WTC11 (cell line): ENCODE results near the gene MPV17L2.

ENCODE experiments used
- CTCF ChIP-seq: fragments of 200-600 bp; IDR thresholded peaks from 2 replicates; pipeline ENCODE4 v1.8.0; 2022; ENCODE audit warnings: antibody characterized with exemption
- E2F1 ChIP-seq: sonication (generic); formaldehyde crosslinking; IDR thresholded peaks from 2 replicates; pipeline ENCODE4 v1.8.0; 2022; ENCODE audit warnings: mild to moderate bottlenecking, missing genetic modification reagents
- MAX ChIP-seq: sonication (generic); formaldehyde crosslinking; IDR thresholded peaks from 2 replicates; pipeline ENCODE4 v1.8.0; 2022; ENCODE audit warnings: mild to moderate bottlenecking, missing genetic modification reagents
- NFE2L1 ChIP-seq: sonication (generic); formaldehyde crosslinking; IDR thresholded peaks from 2 replicates; pipeline ENCODE4 v1.8.1; 2023; ENCODE audit warnings: missing genetic modification reagents
- NR1H2 ChIP-seq: sonication (generic); formaldehyde crosslinking; IDR thresholded peaks from 2 replicates; pipeline ENCODE4 v1.9.0; 2021; ENCODE audit warnings: mild to moderate bottlenecking, moderate library complexity, missing genetic modification reagents
- RELA ChIP-seq: sonication (generic); formaldehyde crosslinking; IDR thresholded peaks from 2 replicates; pipeline ENCODE4 v1.8.1; 2022; ENCODE audit warnings: missing genetic modification reagents, mild to moderate bottlenecking, borderline replicate concordance
- SP1 ChIP-seq: sonication (generic); formaldehyde crosslinking; conservative IDR thresholded peaks from 2 replicates; pipeline ENCODE4 v1.8.1; 2022; ENCODE audit warnings: missing genetic modification reagents
- USF1 ChIP-seq: sonication (generic); formaldehyde crosslinking; IDR thresholded peaks from 2 replicates; pipeline ENCODE4 v1.8.0; 2022; ENCODE audit warnings: mild to moderate bottlenecking, missing genetic modification reagents
- ZNF138 ChIP-seq: sonication (generic); formaldehyde crosslinking; conservative IDR thresholded peaks from 2 replicates; pipeline ENCODE4 v1.8.1; 2022; ENCODE audit warnings: mild to moderate bottlenecking, moderate library complexity, missing genetic modification reagents
- ZNF416 ChIP-seq: fragments of 250-450 bp; sonication (Bioruptor Pico); IDR thresholded peaks from 2 replicates; pipeline ENCODE4 v1.9.0; 2021; ENCODE audit warnings: mild to moderate bottlenecking, inconsistent platforms
- ZNF671 ChIP-seq: fragments of 250-450 bp; sonication (Bioruptor Pico); IDR thresholded peaks from 2 replicates; pipeline ENCODE4 v1.8.0; 2021; ENCODE audit warnings: mild to moderate bottlenecking
- TF ChIP-seq, protein P1 (sequence below): sonication (generic); formaldehyde crosslinking; IDR thresholded peaks from 2 replicates; pipeline ENCODE4 v1.8.1; 2023; ENCODE audit warnings: mild to moderate bottlenecking, missing genetic modification reagents
- TF ChIP-seq, protein P2 (sequence below): sonication (generic); formaldehyde crosslinking; IDR thresholded peaks from 2 replicates; pipeline ENCODE4 v1.8.1; 2022; ENCODE audit warnings: mild to moderate bottlenecking, missing genetic modification reagents, moderate library complexity, borderline replicate concordance

GRCh38 chr19:18172331-18173053 lies 20.5 kb upstream of the MPV17L2 start:
- no peak for TF ChIP-seq CTCF
- no peak for TF ChIP-seq SP1 (CRISPR knock-in tag)
- no peak for TF ChIP-seq RELA (CRISPR knock-in tag)
- TF ChIP-seq, protein P1, sequence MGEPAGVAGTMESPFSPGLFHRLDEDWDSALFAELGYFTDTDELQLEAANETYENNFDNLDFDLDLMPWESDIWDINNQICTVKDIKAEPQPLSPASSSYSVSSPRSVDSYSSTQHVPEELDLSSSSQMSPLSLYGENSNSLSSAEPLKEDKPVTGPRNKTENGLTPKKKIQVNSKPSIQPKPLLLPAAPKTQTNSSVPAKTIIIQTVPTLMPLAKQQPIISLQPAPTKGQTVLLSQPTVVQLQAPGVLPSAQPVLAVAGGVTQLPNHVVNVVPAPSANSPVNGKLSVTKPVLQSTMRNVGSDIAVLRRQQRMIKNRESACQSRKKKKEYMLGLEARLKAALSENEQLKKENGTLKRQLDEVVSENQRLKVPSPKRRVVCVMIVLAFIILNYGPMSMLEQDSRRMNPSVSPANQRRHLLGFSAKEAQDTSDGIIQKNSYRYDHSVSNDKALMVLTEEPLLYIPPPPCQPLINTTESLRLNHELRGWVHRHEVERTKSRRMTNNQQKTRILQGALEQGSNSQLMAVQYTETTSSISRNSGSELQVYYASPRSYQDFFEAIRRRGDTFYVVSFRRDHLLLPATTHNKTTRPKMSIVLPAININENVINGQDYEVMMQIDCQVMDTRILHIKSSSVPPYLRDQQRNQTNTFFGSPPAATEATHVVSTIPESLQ (CRISPR knock-in tag) = no peak
- no peak for TF ChIP-seq ZNF416 (CRISPR knock-in tag)
- TF ChIP-seq E2F1 = no peak
- no peak for TF ChIP-seq ZNF671 (CRISPR knock-in tag)
- TF ChIP-seq NR1H2 (CRISPR knock-in tag) = no peak
- no peak for TF ChIP-seq ZNF138 (CRISPR knock-in tag)
- no peak for TF ChIP-seq USF1 (CRISPR knock-in tag)
- TF ChIP-seq, protein P2, sequence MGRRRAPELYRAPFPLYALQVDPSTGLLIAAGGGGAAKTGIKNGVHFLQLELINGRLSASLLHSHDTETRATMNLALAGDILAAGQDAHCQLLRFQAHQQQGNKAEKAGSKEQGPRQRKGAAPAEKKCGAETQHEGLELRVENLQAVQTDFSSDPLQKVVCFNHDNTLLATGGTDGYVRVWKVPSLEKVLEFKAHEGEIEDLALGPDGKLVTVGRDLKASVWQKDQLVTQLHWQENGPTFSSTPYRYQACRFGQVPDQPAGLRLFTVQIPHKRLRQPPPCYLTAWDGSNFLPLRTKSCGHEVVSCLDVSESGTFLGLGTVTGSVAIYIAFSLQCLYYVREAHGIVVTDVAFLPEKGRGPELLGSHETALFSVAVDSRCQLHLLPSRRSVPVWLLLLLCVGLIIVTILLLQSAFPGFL (CRISPR knock-in tag) = no peak
- TF ChIP-seq MAX (CRISPR knock-in tag) = no peak
- no peak for TF ChIP-seq NFE2L1
